Mesenchymal stem cell (in vitro differentiated cells and primary cell): ENCODE data around the gene SLX1B.
"Not testable (repeated sequence)": the region's sequence is repeated elsewhere in the genome, so short reads cannot be mapped to it uniquely, and the experiment has no call there.

ENCODE experiments used
- DNase-seq: peaks from one replicate; pipeline ENCODE4 v3.0.0-alpha.2; 2013
- H2AFZ ChIP-seq: one replicate; pipeline ENCODE4 v1.6.1; 2013; ENCODE audit warnings: low read depth, mild to moderate bottlenecking, control low read depth, inconsistent platforms, low read length, moderate library complexity
- H2AK5ac ChIP-seq: 2 replicates; pipeline ENCODE4 v1.6.1; 2013; ENCODE audit warnings: low read length, moderate library complexity, mild to moderate bottlenecking, inconsistent platforms; ENCODE audit not compliant: severe bottlenecking
- H2BK120ac ChIP-seq: one replicate; pipeline ENCODE4 v1.6.1; 2013; ENCODE audit warnings: low read depth, mild to moderate bottlenecking, inconsistent platforms, low read length, moderate library complexity
- H2BK12ac ChIP-seq, 2 experiments: one replicate each; pipeline ENCODE4 v1.6.1; 2013; ENCODE audit warnings: inconsistent platforms in 2 of 2, low read length in 2 of 2, mild to moderate bottlenecking in 2 of 2, moderate library complexity in 2 of 2, control low read depth in 1 of 2
- H2BK15ac ChIP-seq: one replicate; pipeline ENCODE4 v1.6.1; 2013; ENCODE audit warnings: mild to moderate bottlenecking, low read depth, inconsistent platforms; ENCODE audit not compliant: poor library complexity, severe bottlenecking
- H2BK5ac ChIP-seq: 2 replicates; pipeline ENCODE4 v1.6.1; 2013; ENCODE audit warnings: low read depth, mild to moderate bottlenecking, low read length, control low read depth, inconsistent platforms; ENCODE audit not compliant: poor library complexity, severe bottlenecking
- H3K14ac ChIP-seq, 2 experiments: one replicate each; pipeline ENCODE4 v1.6.1; 2013; ENCODE audit warnings: inconsistent platforms in 2 of 2, low read length in 2 of 2, control low read depth in 1 of 2, mild to moderate bottlenecking in 1 of 2, moderate library complexity in 1 of 2
- H3K18ac ChIP-seq, 2 experiments: one replicate each; pipeline ENCODE4 v1.6.1; 2013; ENCODE audit warnings: inconsistent platforms in 2 of 2, low read length in 2 of 2, control low read depth in 1 of 2, low read depth in 1 of 2, mild to moderate bottlenecking in 1 of 2
- H3K23ac ChIP-seq, 2 experiments: one replicate each; pipeline ENCODE4 v1.6.1; 2013; ENCODE audit warnings: inconsistent platforms in 2 of 2, low read length in 2 of 2, mild to moderate bottlenecking in 2 of 2, moderate library complexity in 2 of 2, control low read depth in 1 of 2
- H3K27ac ChIP-seq: 2 replicates; pipeline ENCODE4 v1.5.1; 2013; ENCODE audit warnings: mild to moderate bottlenecking, moderate library complexity, low read length, control low read depth, inconsistent platforms; ENCODE audit not compliant: poor library complexity, severe bottlenecking
- H3K27me3 ChIP-seq, 2 experiments: 2 replicates each; pipeline versions ENCODE4 v1.6.1 to v1.7.0; 2013; ENCODE audit warnings: low read length in 2 of 2, mild to moderate bottlenecking in 2 of 2, moderate library complexity in 2 of 2, control low read depth in 1 of 2, inconsistent platforms in 1 of 2; ENCODE audit not compliant: control insufficient read depth in 1 of 2, insufficient read depth in 1 of 2
- H3K36me3 ChIP-seq, 2 experiments: 2 replicates each; pipeline versions ENCODE4 v1.6.1 to v1.7.0; 2013; ENCODE audit warnings: low read length in 2 of 2, control low read depth in 1 of 2, inconsistent platforms in 1 of 2, low read depth in 1 of 2, mild to moderate bottlenecking in 1 of 2; ENCODE audit not compliant: insufficient read depth in 2 of 2, control insufficient read depth in 1 of 2
- H3K4ac ChIP-seq, 2 experiments: one replicate each; pipeline ENCODE4 v1.6.1; 2013; ENCODE audit warnings: inconsistent platforms in 2 of 2, low read length in 2 of 2, mild to moderate bottlenecking in 2 of 2, moderate library complexity in 2 of 2, control low read depth in 1 of 2, low read depth in 1 of 2
- H3K4me1 ChIP-seq: 2 replicates; pipeline ENCODE4 v1.6.1; 2013; ENCODE audit warnings: low read depth, low read length, control low read depth; ENCODE audit not compliant: control insufficient read depth, insufficient read depth
- H3K4me2 ChIP-seq: 2 replicates; pipeline ENCODE4 v1.6.1; 2013; ENCODE audit warnings: low read length, mild to moderate bottlenecking, inconsistent platforms; ENCODE audit not compliant: poor library complexity, severe bottlenecking
- H3K4me3 ChIP-seq, 2 experiments: 2 replicates each; pipeline versions ENCODE4 v1.5.1 to v1.7.0; 2013; ENCODE audit warnings: low read length in 2 of 2, mild to moderate bottlenecking in 2 of 2, control low read depth in 1 of 2, low read depth in 1 of 2; ENCODE audit not compliant: insufficient read depth in 1 of 2
- H3K79me1 ChIP-seq: replicated peaks from 2 replicates; pipeline ENCODE4 v1.6.1; 2013; ENCODE audit warnings: mild to moderate bottlenecking, control low read depth, low read length, inconsistent platforms; ENCODE audit not compliant: poor library complexity, severe bottlenecking
- H3K9ac ChIP-seq: 2 replicates; pipeline ENCODE4 v1.7.0; 2013; ENCODE audit warnings: mild to moderate bottlenecking, low read length, moderate library complexity
- H3K9me3 ChIP-seq: 2 replicates; pipeline ENCODE4 v1.7.0; 2013; ENCODE audit warnings: mild to moderate bottlenecking, low read length; ENCODE audit not compliant: control insufficient read depth
- H4K8ac ChIP-seq: one replicate; pipeline ENCODE4 v1.6.1; 2013; ENCODE audit warnings: inconsistent platforms, mild to moderate bottlenecking, low read length, moderate library complexity
- H4K91ac ChIP-seq: one replicate; pipeline ENCODE4 v1.6.1; 2013; ENCODE audit warnings: mild to moderate bottlenecking, low read length, inconsistent platforms
- WGBS: methylation state at CpG from one replicate; pipeline ENCODE4 v1.1.7; 2013; ENCODE audit warnings: mixed read lengths; 5-methylcytosine and 5-hydroxymethylcytosine counted together

SLX1B gene

GRCh38 chr16:29460647-29461030 is 6.3 kb downstream of the SLX1B start:
- H4K8ac ChIP-seq, H3K9ac ChIP-seq, H3K23ac ChIP-seq, H3K14ac ChIP-seq, H2AK5ac ChIP-seq, H2BK120ac ChIP-seq, H2BK12ac ChIP-seq, H3K36me3 ChIP-seq, H3K27ac ChIP-seq, H3K4me2 ChIP-seq, H3K4ac ChIP-seq, H2BK15ac ChIP-seq, H3K4me3 ChIP-seq, DNase-seq, H3K18ac ChIP-seq, H3K27me3 ChIP-seq, H4K91ac ChIP-seq, H3K4me1 ChIP-seq, H2AFZ ChIP-seq, H3K79me1 ChIP-seq, H3K9me3 ChIP-seq, H2BK5ac ChIP-seq: not testable (repeated sequence)
- no CpG with 5 or more reads among the region's 9 CpGs for WGBS

- no CpG with 5 or more reads among the region's 57 CpGs for WGBS
- H3K4me3 ChIP-seq, H3K4ac ChIP-seq, H3K14ac ChIP-seq, H2AK5ac ChIP-seq, H3K9ac ChIP-seq, H2BK15ac ChIP-seq, H3K27ac ChIP-seq, H2BK5ac ChIP-seq, H3K36me3 ChIP-seq, H3K23ac ChIP-seq, DNase-seq, H3K9me3 ChIP-seq, H3K4me2 ChIP-seq, H4K8ac ChIP-seq, H4K91ac ChIP-seq, H3K4me1 ChIP-seq, H3K27me3 ChIP-seq, H2AFZ ChIP-seq, H2BK120ac ChIP-seq, H3K18ac ChIP-seq, H2BK12ac ChIP-seq, H3K79me1 ChIP-seq: not testable (repeated sequence)
Measured at GRCh38 chr16:29465985-29466824, 11.9 kb downstream of the SLX1B start.

GRCh38 chr16:29466904-29467303 is 12.6 kb downstream of the SLX1B start:
- H3K79me1 ChIP-seq, H3K23ac ChIP-seq: not testable (repeated sequence)

GRCh38 chr16:29467654-29468366 is 13.5 kb downstream of the SLX1B start:
- not testable (repeated sequence) for H2BK5ac ChIP-seq, H3K4me2 ChIP-seq, H3K4me3 ChIP-seq

More at GRCh38 chr16:29466904-29467303, 12.6 kb downstream of the SLX1B start:
- H3K4me2 ChIP-seq, H4K91ac ChIP-seq, H2BK15ac ChIP-seq, H3K4ac ChIP-seq, H2AFZ ChIP-seq, H3K4me1 ChIP-seq, H2BK120ac ChIP-seq, H2BK12ac ChIP-seq, DNase-seq, H3K27ac ChIP-seq, H3K18ac ChIP-seq, H3K27me3 ChIP-seq, H3K36me3 ChIP-seq, H2BK5ac ChIP-seq, H3K14ac ChIP-seq, H2AK5ac ChIP-seq, H4K8ac ChIP-seq, H3K9me3 ChIP-seq, H3K4me3 ChIP-seq, H3K9ac ChIP-seq: not testable (repeated sequence)
- WGBS = no CpG with 5 or more reads among the region's 33 CpGs

More at GRCh38 chr16:29467654-29468366, 13.5 kb downstream of the SLX1B start:
- not testable (repeated sequence) for H2AFZ ChIP-seq, H3K27me3 ChIP-seq, H2BK15ac ChIP-seq, H3K4me1 ChIP-seq, H3K18ac ChIP-seq, H3K36me3 ChIP-seq, H4K91ac ChIP-seq, DNase-seq, H3K9ac ChIP-seq, H4K8ac ChIP-seq, H2BK120ac ChIP-seq, H3K9me3 ChIP-seq, H3K23ac ChIP-seq, H3K79me1 ChIP-seq, H3K27ac ChIP-seq, H2BK12ac ChIP-seq, H2AK5ac ChIP-seq, H3K4ac ChIP-seq, H3K14ac ChIP-seq
- WGBS = no CpG with 5 or more reads among the region's 10 CpGs
